Left lung (tissue), 10 donors: Measurements from ENCODE around the gene GALNT17. TPM values are rescaled to one million over a fixed set of nuclear protein-coding genes. Genes with fewer than 3 reads are reported as not detected.

Experiments used
- ATAC-seq: fragments of 200-7000 bp; cut with Tn5 transposase; one replicate; pipeline ENCODE4 v1.9.1; 2020; ENCODE audit warnings: moderate library complexity
- DNase-seq, 4 donors: peaks; one replicate each; pipeline ENCODE4 v3.0.0-alpha.2; 2013 to 2020
- H3K27ac ChIP-seq, 2 donors: fragments of 200-600 bp; sonication (generic) in 1 of 2; one replicate each; pipeline versions ENCODE4 v1.5.0 to v1.8.0; 2020 to 2021
- H3K27me3 ChIP-seq, 2 donors: fragments of 200-600 bp; sonication (generic) in 1 of 2; one replicate each; pipeline versions ENCODE4 v1.5.0 to v1.8.0; 2020 to 2021
- H3K36me3 ChIP-seq, 2 donors: fragments of 200-600 bp; sonication (generic) in 1 of 2; one replicate each; pipeline versions ENCODE4 v1.5.0 to v1.8.0; 2020 to 2021
- H3K4me1 ChIP-seq, 2 donors: fragments of 200-600 bp; one replicate each; pipeline ENCODE4 v1.8.0; 2021
- H3K4me3 ChIP-seq, 2 donors: fragments of 200-600 bp; sonication (generic) in 1 of 2; one replicate each; pipeline versions ENCODE4 v1.5.0 to v1.8.0; 2020 to 2021; ENCODE audit warnings: mild to moderate bottlenecking in 1 of 2
- H3K9me3 ChIP-seq, 2 donors: fragments of 200-600 bp; sonication (generic) in 1 of 2; one replicate each; pipeline versions ENCODE4 v1.5.0 to v1.8.0; 2020 to 2021
- intact Hi-C, 2 donors: fragments of 100-400 bp; cut with DNase I; formaldehyde crosslinking; loops; one replicate each; pipeline versions ENCODE4 v1.11.2 to v1.14.2; 2022
- polyA plus RNA-seq, 6 donors: library from polyadenylated mRNA; unstranded; fragments of 120-200 nt; gene quantifications; one replicate each; pipeline ENCODE4 v1.2.1, GENCODE V29; 2013; ENCODE audit not compliant: insufficient read length in 6 of 6
- total RNA-seq, 2 donors: library from RNA; stranded (reverse); fragmentation: NEBNext Ultra II Directional; extraction: Animal tissue kit (Norgen Biotek cat#: 25700); gene quantifications; one replicate each; pipeline ENCODE4 v1.2.1, GENCODE V29; 2021
- TF ChIP-seq, protein P1 (sequence below), 2 donors: fragments of 200-600 bp; sonication (generic) in 1 of 2; IDR thresholded peaks; one replicate each; pipeline versions ENCODE4 v1.5.0 to v1.8.0; 2021; ENCODE audit warnings: antibody characterized with exemption in 2 of 2
- donor health status: DM: no; HTN: yes; CAD: no.
- donor health status: DM: no; HTN: no; CAD: no.

Gene GALNT17
- total and polyA plus RNA-seq, 8 donors = 2.4 to 19.1 (median 9.7) TPM

DNA sequence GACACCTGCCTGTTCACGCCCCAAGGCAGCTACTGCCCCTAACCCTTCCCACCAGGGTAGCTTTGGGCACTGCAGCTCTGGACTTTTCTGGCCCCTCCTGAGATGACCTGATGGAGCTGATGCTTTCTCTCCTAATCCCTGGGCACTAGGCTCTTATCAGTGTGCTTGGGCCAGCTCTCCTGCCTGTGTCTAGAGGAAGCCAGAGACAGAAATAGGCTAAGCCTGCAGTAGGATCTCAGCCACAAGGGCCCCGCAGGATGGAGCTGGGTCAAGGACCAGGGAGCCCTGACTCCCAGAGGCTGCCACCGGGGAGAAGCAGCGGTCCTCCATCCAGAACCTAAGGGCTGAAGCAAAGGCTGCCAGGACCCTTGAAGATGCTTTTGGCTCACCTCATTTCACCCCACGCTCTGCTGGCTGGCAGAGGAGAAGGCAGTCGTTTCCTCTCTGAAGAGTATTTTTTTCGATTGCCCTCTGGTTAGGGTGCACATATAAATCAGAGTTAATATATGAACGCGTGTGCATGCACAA lies 580.8 kb downstream of the GALNT17 start:
- TF ChIP-seq, protein P1, sequence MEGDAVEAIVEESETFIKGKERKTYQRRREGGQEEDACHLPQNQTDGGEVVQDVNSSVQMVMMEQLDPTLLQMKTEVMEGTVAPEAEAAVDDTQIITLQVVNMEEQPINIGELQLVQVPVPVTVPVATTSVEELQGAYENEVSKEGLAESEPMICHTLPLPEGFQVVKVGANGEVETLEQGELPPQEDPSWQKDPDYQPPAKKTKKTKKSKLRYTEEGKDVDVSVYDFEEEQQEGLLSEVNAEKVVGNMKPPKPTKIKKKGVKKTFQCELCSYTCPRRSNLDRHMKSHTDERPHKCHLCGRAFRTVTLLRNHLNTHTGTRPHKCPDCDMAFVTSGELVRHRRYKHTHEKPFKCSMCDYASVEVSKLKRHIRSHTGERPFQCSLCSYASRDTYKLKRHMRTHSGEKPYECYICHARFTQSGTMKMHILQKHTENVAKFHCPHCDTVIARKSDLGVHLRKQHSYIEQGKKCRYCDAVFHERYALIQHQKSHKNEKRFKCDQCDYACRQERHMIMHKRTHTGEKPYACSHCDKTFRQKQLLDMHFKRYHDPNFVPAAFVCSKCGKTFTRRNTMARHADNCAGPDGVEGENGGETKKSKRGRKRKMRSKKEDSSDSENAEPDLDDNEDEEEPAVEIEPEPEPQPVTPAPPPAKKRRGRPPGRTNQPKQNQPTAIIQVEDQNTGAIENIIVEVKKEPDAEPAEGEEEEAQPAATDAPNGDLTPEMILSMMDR (IDR thresholded peaks at IDR 0.05) = no peak
- no peak for ATAC-seq
- no peaks in the 10 kb centered on the region for H3K36me3 ChIP-seq
- H3K4me1 ChIP-seq = no peaks in the 10 kb centered on the region
- intact Hi-C loops = no loop called here
- H3K27me3 ChIP-seq = peaks cover 0 to 18% of the 10 kb centered on the region in 2 donors
- no peak overlapping the region for H3K27ac ChIP-seq
- no peak for DNase-seq
- no peak overlapping the region for H3K4me3 ChIP-seq
- peaks cover 0 to 3% of the 10 kb centered on the region in 2 donors for H3K9me3 ChIP-seq

DNA sequence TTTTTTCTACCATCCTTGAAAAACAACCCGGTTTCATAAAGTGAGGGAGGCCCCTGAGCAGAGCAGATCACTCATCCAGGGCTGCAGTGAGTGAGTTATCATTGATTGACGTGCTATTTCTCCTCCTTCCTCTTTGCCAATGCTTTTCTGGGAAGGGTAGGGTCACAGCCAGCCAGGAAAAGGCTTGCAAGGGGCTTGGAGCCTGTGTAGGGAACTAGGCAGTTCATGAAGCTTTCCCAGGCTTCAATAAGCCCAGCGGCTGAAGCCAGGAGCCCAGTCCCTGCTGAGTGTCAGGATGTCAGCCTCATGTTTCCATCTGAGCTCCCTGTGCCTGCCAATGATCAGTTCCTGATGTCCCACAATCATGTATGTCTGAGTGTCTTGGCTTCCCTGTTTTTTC lies 584.7 kb downstream of the GALNT17 start:
- ATAC-seq (no peak), DNase-seq (no peak)
- H3K36me3 ChIP-seq = no peaks in the 10 kb centered on the region
- TF ChIP-seq, protein P1 (IDR thresholded peaks at IDR 0.05) = no peak
- no peak overlapping the region for H3K27ac ChIP-seq
- H3K9me3 ChIP-seq = peaks cover 0 to 4% of the 10 kb centered on the region in 2 donors
- peaks cover 0 to 17% of the 10 kb centered on the region in 2 donors for H3K27me3 ChIP-seq
- intact Hi-C loops = no loop called here
- H3K4me3 ChIP-seq = no peak overlapping the region
- H3K4me1 ChIP-seq = no peaks in the 10 kb centered on the region

DNA sequence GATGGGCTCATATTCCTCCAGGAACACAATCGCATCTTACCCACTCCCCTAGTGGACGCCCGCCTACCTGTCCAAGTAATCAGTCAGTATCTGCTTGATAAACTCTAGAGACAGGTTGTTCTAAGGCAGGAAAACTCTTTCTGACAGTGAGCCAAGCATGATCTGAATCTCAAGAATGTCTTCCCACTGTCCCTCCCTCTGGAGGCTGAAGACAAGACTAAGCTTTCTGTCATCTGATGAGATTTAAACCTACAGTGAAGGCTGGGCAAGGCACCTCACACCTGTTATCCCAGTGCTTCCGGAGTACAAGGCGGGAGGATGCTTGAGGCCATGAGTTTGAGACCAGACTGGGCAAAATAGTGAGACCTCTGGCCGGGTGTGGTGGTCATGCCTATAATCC lies 586.6 kb downstream of the GALNT17 start:
- H3K27ac ChIP-seq = no peak overlapping the region
- intact Hi-C loops = no loop called here

DNA sequence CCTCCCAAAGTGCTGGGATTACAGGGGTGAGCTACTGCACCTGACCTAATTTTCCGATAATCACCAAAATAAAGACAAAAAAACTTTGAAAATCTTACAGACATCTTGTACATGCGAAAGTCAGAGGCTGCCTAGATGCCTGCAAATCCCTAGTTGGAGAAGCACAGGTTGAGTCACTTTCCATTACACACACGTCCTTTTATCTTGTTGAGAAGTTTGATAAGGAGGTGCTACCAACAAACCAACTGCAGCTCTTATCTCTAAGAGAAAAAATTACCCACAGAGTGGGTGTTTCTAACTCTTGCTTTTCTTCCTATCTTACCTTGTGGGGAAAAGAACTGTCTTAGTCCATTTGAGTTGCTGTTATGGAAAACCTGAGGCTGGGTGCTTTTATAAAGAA lies 589.8 kb downstream of the GALNT17 start:
- ATAC-seq (no peak), DNase-seq (no peak)
- H3K9me3 ChIP-seq = peaks cover 0 to 4% of the 10 kb centered on the region in 2 donors
- H3K4me1 ChIP-seq = no peaks in the 10 kb centered on the region
- H3K36me3 ChIP-seq = no peaks in the 10 kb centered on the region
- TF ChIP-seq, protein P1 (IDR thresholded peaks at IDR 0.05) = no peak
- intact Hi-C loops = loop anchor here in 1 of 2 donors (10.0 kb wide), 1 partner anchor 267 kb away; no protein-coding TSS in a partner anchor
- no peak overlapping the region for H3K4me3 ChIP-seq
- peaks cover 0 to 6% of the 10 kb centered on the region in 2 donors for H3K27me3 ChIP-seq
- H3K27ac ChIP-seq = no peak overlapping the region

More for the DNA sequence above, 586.6 kb downstream of the GALNT17 start:
- DNase-seq = no peak
- no peak overlapping the region for H3K4me3 ChIP-seq
- peaks cover 0 to 4% of the 10 kb centered on the region in 2 donors for H3K9me3 ChIP-seq
- H3K4me1 ChIP-seq = no peaks in the 10 kb centered on the region
- H3K27me3 ChIP-seq = peaks cover 0 to 10% of the 10 kb centered on the region in 2 donors
- no peak for ATAC-seq
- no peaks in the 10 kb centered on the region for H3K36me3 ChIP-seq
- TF ChIP-seq, protein P1 (IDR thresholded peaks at IDR 0.05) = no peak

DNA sequence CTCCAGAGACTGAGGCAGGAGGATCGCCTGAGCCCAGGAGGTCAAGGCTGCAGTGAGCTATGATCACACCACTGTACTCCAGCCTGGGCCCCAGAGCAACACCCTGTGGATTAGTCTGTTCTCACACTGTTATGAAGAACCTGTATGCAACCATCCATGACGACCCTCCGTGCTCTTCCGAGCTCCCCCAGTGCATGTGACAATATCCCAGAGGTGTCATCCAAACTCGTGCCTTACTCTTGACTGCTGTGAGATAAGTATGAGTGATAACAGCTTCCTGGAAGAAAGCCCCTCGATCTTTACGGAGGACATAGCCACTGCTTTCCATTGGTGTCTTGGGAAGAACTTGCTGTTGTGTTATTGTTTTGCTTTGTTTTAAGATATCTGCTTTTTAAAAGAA lies 591.9 kb downstream of the GALNT17 start:
- TF ChIP-seq, protein P1 (IDR thresholded peaks at IDR 0.05) = no peak
- H3K4me3 ChIP-seq = no peak overlapping the region
- DNase-seq (no peak), ATAC-seq (no peak)
- no peak overlapping the region for H3K27ac ChIP-seq
- intact Hi-C loops = loop anchor here in 1 of 2 donors (10.0 kb wide), 1 partner anchor 269 kb away; no protein-coding TSS in a partner anchor
- H3K36me3 ChIP-seq = no peaks in the 10 kb centered on the region
- peaks cover 0 to 4% of the 10 kb centered on the region in 2 donors for H3K9me3 ChIP-seq
- no peaks in the 10 kb centered on the region for H3K27me3 ChIP-seq
- H3K4me1 ChIP-seq = no peaks in the 10 kb centered on the region
